VCaP (cell line): Measurements from ENCODE around the gene ATG5.

Experiments used
- H3K27ac ChIP-seq: fragments of 450-650 bp; 2 replicates; pipeline ENCODE4 v1.5.1; 2017
- CTCF ChIP-seq: fragments of 450-650 bp; conservative IDR thresholded peaks from 2 replicates; pipeline ENCODE4 v1.5.1; 2017; ENCODE audit warnings: mild to moderate bottlenecking, moderate library complexity

The ATG5 gene

GRCh38 chr6:106213660-106214289 is 111.8 kb downstream of the ATG5 start:
- no peak overlapping the region for H3K27ac ChIP-seq
- no peak for TF ChIP-seq CTCF

GRCh38 chr6:106212576-106212975 is 113.0 kb downstream of the ATG5 start:
- TF ChIP-seq CTCF = no peak

GRCh38 chr6:106206905-106207304 is 118.7 kb downstream of the ATG5 start:
- TF ChIP-seq CTCF = no peak
- no peak overlapping the region for H3K27ac ChIP-seq

More at GRCh38 chr6:106212576-106212975, 113.0 kb downstream of the ATG5 start:
- no peak overlapping the region for H3K27ac ChIP-seq

GRCh38 chr6:106204961-106205360 is 120.6 kb downstream of the ATG5 start:
- TF ChIP-seq CTCF = no peak
- no peak overlapping the region for H3K27ac ChIP-seq

- TF ChIP-seq CTCF = no peak
- H3K27ac ChIP-seq = no peak overlapping the region
These were observed 125.6 kb downstream of the ATG5 start for GRCh38 chr6:106199998-106200397.

GRCh38 chr6:106199331-106199730 is 126.2 kb downstream of the ATG5 start:
- no peak overlapping the region for H3K27ac ChIP-seq
- TF ChIP-seq CTCF = no peak

GRCh38 chr6:106197441-106197840 is 128.1 kb downstream of the ATG5 start:
- no peak overlapping the region for H3K27ac ChIP-seq
- TF ChIP-seq CTCF = no peak
